A549 (cell line): ENCODE measurements around the gene HOXD10. TPM values are rescaled to one million over a fixed set of nuclear protein-coding genes. Genes with fewer than 3 reads are reported as not detected.

Experiments
- polyA plus RNA-seq, 4 experiments: library from polyadenylated mRNA; depleted of rRNA in 3 of 4; stranded (reverse); fragments of >200 nt; fragmentation: RNase III in 1 of 4; extraction: RNeasy Plus Mini Kit Qiagen cat#74134 plus additional on column Dnase treatment in 1 of 4; gene quantifications; 2 replicates in 3 of 4; 3 replicates in 1 of 4; pipeline ENCODE4 v1.2.3, GENCODE V29; 2011 to 2017
- small RNA-seq, 6 experiments: library from RNA; depleted of rRNA; stranded (forward); fragments of <200 nt; gene quantifications; one replicate each; pipeline ENCODE3, GENCODE V24; 2012

HOXD10 gene
- polyA plus RNA-seq, 2 of the 4 experiments (the other 2 are of a cell fraction): 4.3 to 4.8 TPM

Small RNA genes lying within 50 kb of the gene (small RNA-seq; reads per million reads assigned to genes)
- 30.3 to 1,226 (median 707) reads per million in 6 experiments for gene MIR10B

Other genes with a start within 250 kb of the HOXD10 start
- 21.2 and 24.7 TPM in 2 replicates for gene LNPK, start 114.5 kb upstream of the HOXD10 start, polyA plus RNA-seq (2011; rRNA removed)
- 10.8 to 13.4 TPM (median 13.1 TPM) in 3 replicates for gene LNPK, start 114.5 kb upstream of the HOXD10 start, polyA plus RNA-seq (2017; fragmentation: RNase III; extraction: RNeasy Plus Mini Kit Qiagen cat#74134 plus additional on column Dnase treatment)
- gene EVX2, start 32.8 kb upstream of the HOXD10 start, polyA plus RNA-seq (2011; rRNA removed): 0.03 TPM in 2 replicates
- gene EVX2, start 32.8 kb upstream of the HOXD10 start, polyA plus RNA-seq (2017; fragmentation: RNase III; extraction: RNeasy Plus Mini Kit Qiagen cat#74134 plus additional on column Dnase treatment): not detected in 3 replicates
- gene HOXD13, start 24.1 kb upstream of the HOXD10 start, polyA plus RNA-seq (2011; rRNA removed): 0.25 and 0.35 TPM in 2 replicates
- gene HOXD13, start 24.1 kb upstream of the HOXD10 start, polyA plus RNA-seq (2017; fragmentation: RNase III; extraction: RNeasy Plus Mini Kit Qiagen cat#74134 plus additional on column Dnase treatment): 0.12 to 0.17 TPM (median 0.13 TPM) in 3 replicates
- not detected in 2 replicates for gene HOXD12, start 17.0 kb upstream of the HOXD10 start, polyA plus RNA-seq (2011; rRNA removed)
- gene HOXD12, start 17.0 kb upstream of the HOXD10 start, polyA plus RNA-seq (2017; fragmentation: RNase III; extraction: RNeasy Plus Mini Kit Qiagen cat#74134 plus additional on column Dnase treatment): not detected in 3 replicates
- 2.6 and 2.9 TPM in 2 replicates for gene HOXD11, start 9.5 kb upstream of the HOXD10 start, polyA plus RNA-seq (2011; rRNA removed)
- 3.7 to 4.9 TPM (median 4.8 TPM) in 3 replicates for gene HOXD11, start 9.5 kb upstream of the HOXD10 start, polyA plus RNA-seq (2017; fragmentation: RNase III; extraction: RNeasy Plus Mini Kit Qiagen cat#74134 plus additional on column Dnase treatment)
- 0.34 and 0.45 TPM in 2 replicates for gene HOXD9, start 5.9 kb downstream of the HOXD10 start, polyA plus RNA-seq (2011; rRNA removed)
- gene HOXD9, start 5.9 kb downstream of the HOXD10 start, polyA plus RNA-seq (2017; fragmentation: RNase III; extraction: RNeasy Plus Mini Kit Qiagen cat#74134 plus additional on column Dnase treatment): 0.94 to 1.7 TPM (median 1.0 TPM) in 3 replicates
- gene HOXD8, start 12.9 kb downstream of the HOXD10 start, polyA plus RNA-seq (2011; rRNA removed): 6.4 and 8.5 TPM in 2 replicates
- 3.5 to 3.9 TPM (median 3.8 TPM) in 3 replicates for gene HOXD8, start 12.9 kb downstream of the HOXD10 start, polyA plus RNA-seq (2017; fragmentation: RNase III; extraction: RNeasy Plus Mini Kit Qiagen cat#74134 plus additional on column Dnase treatment)
- 0.27 and 0.28 TPM in 2 replicates for gene HOXD4, start 34.8 kb downstream of the HOXD10 start, polyA plus RNA-seq (2011; rRNA removed)
- gene HOXD4, start 34.8 kb downstream of the HOXD10 start, polyA plus RNA-seq (2017; fragmentation: RNase III; extraction: RNeasy Plus Mini Kit Qiagen cat#74134 plus additional on column Dnase treatment): 0.54 to 0.92 TPM (median 0.87 TPM) in 3 replicates
- gene HOXD3, start 40.5 kb downstream of the HOXD10 start, polyA plus RNA-seq (2011; rRNA removed): 0.27 and 0.70 TPM in 2 replicates
- 0.14 to 0.36 TPM (median 0.18 TPM) in 3 replicates for gene HOXD3, start 40.5 kb downstream of the HOXD10 start, polyA plus RNA-seq (2017; fragmentation: RNase III; extraction: RNeasy Plus Mini Kit Qiagen cat#74134 plus additional on column Dnase treatment)
- 0.12 and 0.17 TPM in 2 replicates for gene HOXD1, start 71.9 kb downstream of the HOXD10 start, polyA plus RNA-seq (2011; rRNA removed)
- 0.11 to 0.17 TPM (median 0.12 TPM) in 3 replicates for gene HOXD1, start 71.9 kb downstream of the HOXD10 start, polyA plus RNA-seq (2017; fragmentation: RNase III; extraction: RNeasy Plus Mini Kit Qiagen cat#74134 plus additional on column Dnase treatment)
- 77.2 and 81.8 TPM in 2 replicates for gene MTX2, start 152.7 kb downstream of the HOXD10 start, polyA plus RNA-seq (2011; rRNA removed)
- 56.9 to 60.1 TPM (median 58.5 TPM) in 3 replicates for gene MTX2, start 152.7 kb downstream of the HOXD10 start, polyA plus RNA-seq (2017; fragmentation: RNase III; extraction: RNeasy Plus Mini Kit Qiagen cat#74134 plus additional on column Dnase treatment)